Subcutaneous preadipocyte (primary cell): Measurements from ENCODE around the gene MTURN. TPM values are rescaled to one million over a fixed set of nuclear protein-coding genes. Genes with fewer than 3 reads are reported as not detected.

Experiments
- small RNA-seq: library from RNA; depleted of rRNA; stranded (forward); fragments of <200 nt; gene quantifications from one replicate; pipeline ENCODE3, GENCODE V24; 2012
- total RNA-seq: library from RNA; depleted of rRNA; stranded (reverse); fragments of >200 nt; gene quantifications from 2 replicates; pipeline ENCODE4 v1.2.3, GENCODE V29; 2012

MTURN gene
- total RNA-seq = 23.1 and 24.2 TPM in 2 replicates

GRCh38 chr7:30134611-30135300 lies at the start of gene MTURN:
TSS of gene MTURN (plus strand) at chr7:30134986. CDS start at chr7:30135137, 151 bp downstream.

Small RNAs within 50 kb of the gene (small RNA-seq; reads per million reads assigned to genes)
- not detected for gene RPS27P16

Other genes starting within 250 kb of the MTURN start
- 50.3 and 69.0 TPM in 2 replicates for gene SCRN1, start 145.2 kb upstream of the MTURN start, total RNA-seq
- 21.3 and 23.3 TPM in 2 replicates for gene FKBP14, start 108.3 kb upstream of the MTURN start, total RNA-seq
- 7.7 and 11.9 TPM in 2 replicates for gene PLEKHA8, start 106.6 kb upstream of the MTURN start, total RNA-seq
- 4.0 and 6.3 TPM in 2 replicates for gene ZNRF2, start 149.6 kb downstream of the MTURN start, total RNA-seq